ENCODE measurements around the gene ARID3A.
A peak's percentile ranks its signal among the peaks of the same experiment; 100 is the strongest.
"Not testable (repeated sequence)": the region's sequence is repeated elsewhere in the genome, so short reads cannot be mapped to it uniquely, and the experiment has no call there.

The ARID3A gene

DNA sequence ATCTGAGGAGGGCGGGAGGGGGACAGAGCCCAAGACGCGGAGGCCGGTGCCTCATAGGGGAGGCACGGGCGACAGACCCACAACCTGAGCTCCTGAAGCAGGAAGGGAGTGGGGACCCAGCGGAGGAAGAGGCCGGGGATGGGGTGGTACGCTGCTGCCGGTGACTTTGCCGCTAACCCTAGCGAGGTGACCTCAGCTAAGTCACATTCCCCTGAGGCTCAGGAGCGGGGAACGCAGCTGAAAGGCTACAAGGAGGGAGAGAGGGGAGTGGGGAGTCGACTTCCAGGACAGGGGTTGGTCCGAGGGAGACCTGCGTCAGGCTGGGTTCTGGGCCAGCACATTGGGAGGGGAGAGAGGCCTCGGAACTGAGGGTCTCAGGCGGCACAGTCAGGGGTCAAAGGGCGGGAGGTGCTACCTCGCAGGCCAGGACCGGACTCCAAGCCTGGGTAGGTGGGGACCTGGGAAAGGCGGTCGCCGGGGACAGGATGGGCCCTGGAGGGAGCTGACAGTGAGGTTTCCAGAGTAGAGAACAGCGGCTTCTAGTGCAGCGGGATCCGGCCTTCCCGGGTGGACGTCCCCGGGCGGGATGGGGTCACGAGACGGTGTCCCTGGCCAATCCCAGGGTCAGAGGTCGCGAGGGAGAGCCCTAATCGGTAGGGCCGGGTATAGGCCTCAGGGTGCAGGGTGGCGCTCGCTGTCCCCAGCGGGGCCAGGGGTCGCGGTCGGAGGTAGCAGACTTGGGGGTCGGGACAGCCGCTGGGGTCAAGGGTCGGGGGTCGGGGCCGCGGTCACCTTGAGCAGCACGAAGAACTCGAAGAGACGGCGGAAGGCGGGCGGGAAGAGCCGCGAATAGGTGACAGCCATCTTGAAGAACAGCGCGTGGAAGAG, 94.4 kb downstream of the ARID3A start:
- DNase-seq = no peak

DNA sequence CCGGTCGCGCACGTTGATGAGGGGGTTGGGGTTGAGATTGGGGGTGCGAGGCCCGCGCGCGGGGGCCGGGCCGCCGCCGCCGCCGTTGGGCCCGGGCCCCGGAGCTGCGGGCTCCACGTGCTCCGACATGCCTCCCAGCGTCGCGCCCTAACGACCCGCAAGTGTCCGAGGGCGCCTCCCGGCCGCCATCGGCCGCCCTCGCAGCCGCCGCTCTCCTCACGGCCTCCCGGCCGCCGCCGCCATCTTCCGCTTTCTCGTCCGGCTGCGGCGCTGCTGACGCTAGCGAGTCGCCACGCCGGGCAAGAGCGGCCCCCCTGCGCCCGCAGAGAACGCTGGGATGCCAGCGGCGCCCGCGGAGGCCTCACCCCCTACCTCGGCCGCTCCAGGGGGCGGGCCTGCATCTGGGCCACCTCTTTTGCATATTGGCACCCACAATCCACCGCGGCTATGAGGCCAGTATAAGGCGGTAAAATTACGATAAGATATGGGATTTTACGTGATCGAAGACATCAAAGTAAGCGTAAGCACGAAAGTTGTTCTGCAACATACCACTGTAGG, 95.1 kb downstream of the ARID3A start, which contains the start of gene TMEM259:
TSS of gene TMEM259 (minus strand) at position 256 of the 558 bp plus-strand sequence. CDS start at position 129, 127 bp downstream.
- peak; percentile 88 to 94 for DNase-seq

DNA sequence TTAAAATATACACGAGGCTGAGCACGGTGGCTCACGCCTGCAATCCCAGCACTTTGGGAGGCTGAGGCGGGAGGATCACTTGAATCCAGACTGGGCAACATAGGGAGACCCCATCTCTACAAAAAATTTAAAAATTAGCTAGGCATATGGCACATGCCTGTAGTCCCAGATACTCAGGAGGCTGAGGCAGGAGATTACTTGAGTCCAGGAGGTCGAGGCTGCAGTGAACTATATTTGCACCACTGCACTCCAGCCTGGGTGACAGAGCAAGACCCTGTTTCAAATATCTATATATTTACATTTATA, 98.0 kb downstream of the ARID3A start:
- not testable (repeated sequence) for DNase-seq

DNA sequence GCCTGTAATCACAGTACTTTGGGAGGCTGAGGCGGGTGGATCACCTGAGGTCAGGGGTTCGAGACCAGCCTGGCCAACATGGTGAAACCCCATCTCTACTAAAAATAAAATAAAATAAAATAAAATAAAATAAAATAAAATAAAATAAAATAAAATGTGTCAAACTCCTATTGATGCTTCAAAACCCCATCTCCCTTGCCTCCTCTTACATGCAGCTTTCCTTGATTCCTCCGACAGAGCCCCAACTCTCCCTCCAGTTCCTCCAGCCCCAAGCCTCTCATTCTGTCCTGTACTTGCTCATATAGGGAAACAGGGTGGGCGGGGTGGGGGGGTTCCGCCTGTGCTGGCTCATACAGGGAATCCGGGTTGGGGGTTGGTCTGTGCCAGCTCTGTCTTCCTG, 99.2 kb downstream of the ARID3A start:
- DNase-seq = not testable (repeated sequence)
